GM06990 (cell line): Measurements from ENCODE around the gene ARF4.

ENCODE experiments used
- DNase-seq: peaks from one replicate; pipeline ENCODE4 v3.0.0-alpha.2; 2011; ENCODE audit not compliant: insufficient read length; ENCODE audit errors: extremely low read depth
- H3K27me3 ChIP-seq: replicated peaks from 2 replicates; pipeline ENCODE4 v1.6.0; 2011; ENCODE audit warnings: low read length; ENCODE audit not compliant: control insufficient read depth, insufficient read depth
- H3K36me3 ChIP-seq: 2 replicates; pipeline ENCODE4 v1.5.1; 2011; ENCODE audit warnings: low read length; ENCODE audit not compliant: control insufficient read depth, insufficient read depth
- H3K4me3 ChIP-seq: replicated peaks from 2 replicates; pipeline ENCODE4 v1.5.1; 2011; ENCODE audit warnings: low read depth, mild to moderate bottlenecking, control low read depth, low read length
- TF ChIP-seq, protein P1 (sequence below): IDR thresholded peaks from 2 replicates; pipeline ENCODE4 v1.5.1; 2011; ENCODE audit warnings: low read length, control low read depth, mild to moderate bottlenecking, inconsistent platforms; ENCODE audit not compliant: insufficient read depth, poor library complexity, severe bottlenecking

Gene ARF4

DNA sequence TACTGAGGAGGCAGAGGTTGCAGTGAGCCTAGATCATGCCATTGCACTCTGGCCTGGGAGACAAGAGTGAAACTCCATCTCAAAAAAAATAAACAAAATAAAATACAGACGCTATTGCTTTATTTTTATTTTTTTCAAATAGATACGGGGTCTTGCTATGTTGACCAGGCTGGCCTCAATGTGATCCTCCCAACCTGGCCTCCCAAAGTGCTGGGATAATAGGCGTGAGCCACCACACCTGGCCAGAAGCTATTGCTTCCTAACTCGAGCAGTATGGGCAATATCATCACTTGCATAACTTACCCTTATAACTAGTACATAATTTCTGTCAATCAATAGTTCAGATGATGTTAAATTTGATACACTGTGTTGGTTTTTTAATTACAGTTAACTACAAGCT is 3.0 kb downstream of the ARF4 start:
- Histone ChIP-seq H3K4me3 (no peak overlapping the region), H3K36me3 (peaks cover 2% of the 10 kb centered on the region; the same call in 1 of the 2 replicates)
- TF ChIP-seq, protein P1, sequence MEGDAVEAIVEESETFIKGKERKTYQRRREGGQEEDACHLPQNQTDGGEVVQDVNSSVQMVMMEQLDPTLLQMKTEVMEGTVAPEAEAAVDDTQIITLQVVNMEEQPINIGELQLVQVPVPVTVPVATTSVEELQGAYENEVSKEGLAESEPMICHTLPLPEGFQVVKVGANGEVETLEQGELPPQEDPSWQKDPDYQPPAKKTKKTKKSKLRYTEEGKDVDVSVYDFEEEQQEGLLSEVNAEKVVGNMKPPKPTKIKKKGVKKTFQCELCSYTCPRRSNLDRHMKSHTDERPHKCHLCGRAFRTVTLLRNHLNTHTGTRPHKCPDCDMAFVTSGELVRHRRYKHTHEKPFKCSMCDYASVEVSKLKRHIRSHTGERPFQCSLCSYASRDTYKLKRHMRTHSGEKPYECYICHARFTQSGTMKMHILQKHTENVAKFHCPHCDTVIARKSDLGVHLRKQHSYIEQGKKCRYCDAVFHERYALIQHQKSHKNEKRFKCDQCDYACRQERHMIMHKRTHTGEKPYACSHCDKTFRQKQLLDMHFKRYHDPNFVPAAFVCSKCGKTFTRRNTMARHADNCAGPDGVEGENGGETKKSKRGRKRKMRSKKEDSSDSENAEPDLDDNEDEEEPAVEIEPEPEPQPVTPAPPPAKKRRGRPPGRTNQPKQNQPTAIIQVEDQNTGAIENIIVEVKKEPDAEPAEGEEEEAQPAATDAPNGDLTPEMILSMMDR, result no peak

DNA sequence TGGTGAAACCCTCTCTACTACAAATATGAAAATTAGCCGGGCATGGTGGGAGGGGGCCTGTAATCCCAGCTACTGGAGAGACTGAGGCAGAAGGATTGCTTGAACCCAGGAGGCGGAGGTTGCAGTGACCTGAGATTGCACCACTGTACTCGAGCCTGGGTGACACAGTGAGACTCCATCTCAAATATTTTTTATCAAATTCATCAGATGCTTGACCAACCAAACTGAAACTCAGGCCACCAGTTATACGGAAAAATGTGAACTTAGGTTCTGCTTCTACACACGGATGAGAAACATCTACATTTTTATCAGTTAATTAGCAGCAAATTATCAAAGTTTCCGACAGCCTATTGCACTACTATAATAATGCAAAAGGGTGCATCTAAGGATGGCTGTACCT is 4.8 kb downstream of the ARF4 start:
- Histone ChIP-seq H3K4me3 (no peak overlapping the region), H3K36me3 (peaks cover 2% of the 10 kb centered on the region; the same call in 1 of the 2 replicates), H3K27me3 (no peaks in the 10 kb centered on the region)
- no peak for DNase-seq
- TF ChIP-seq, protein P1, result no peak

More for the DNA sequence above, 3.0 kb downstream of the ARF4 start:
- DNase-seq, result no peak
- H3K27me3 ChIP-seq, result no peaks in the 10 kb centered on the region

DNA sequence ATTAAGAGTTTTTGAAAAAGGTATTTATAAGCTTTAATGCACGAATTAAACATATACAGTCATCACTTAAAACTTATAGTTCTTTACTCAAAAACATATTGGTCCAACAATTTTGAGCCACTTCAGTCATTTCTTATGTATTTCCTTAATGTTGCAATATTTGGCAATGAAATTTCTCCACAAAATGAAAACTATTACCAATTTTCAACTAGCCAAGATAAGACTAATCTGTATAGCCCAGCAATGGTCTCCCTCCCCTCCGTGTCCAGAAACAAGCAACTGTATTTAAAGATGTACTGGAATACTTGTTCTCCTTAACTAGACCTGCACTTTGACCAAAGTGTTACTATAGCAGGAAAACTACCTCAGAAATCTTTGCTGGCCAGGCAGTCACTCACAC is 9.2 kb downstream of the ARF4 start:
- TF ChIP-seq, protein P1, result no peak
- Histone ChIP-seq H3K36me3 (peaks cover 2% of the 10 kb centered on the region; the same call in 1 of the 2 replicates), H3K27me3 (no peaks in the 10 kb centered on the region), H3K4me3 (no peak overlapping the region)
- no peak for DNase-seq

DNA sequence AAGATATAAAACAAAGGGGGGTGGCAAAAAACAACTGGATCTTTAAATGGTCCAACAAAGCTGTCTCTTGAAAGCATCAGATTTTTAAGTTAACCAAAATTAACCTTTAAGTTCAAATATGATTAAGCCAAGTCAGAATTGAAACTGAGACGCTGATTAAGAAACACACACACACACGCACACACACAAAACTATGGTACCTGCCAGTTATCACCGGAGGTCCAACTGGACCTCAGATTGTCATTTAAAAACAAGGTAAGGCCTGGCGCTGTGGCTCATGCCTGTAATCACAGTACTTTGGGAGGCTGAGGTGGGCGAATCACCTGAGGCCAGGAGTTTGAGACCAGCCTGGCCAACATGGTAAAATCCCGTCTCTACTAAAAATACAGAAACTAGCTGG is 10.4 kb downstream of the ARF4 start:
- no peak for DNase-seq
- Histone ChIP-seq H3K27me3 (no peaks in the 10 kb centered on the region), H3K36me3 (peaks cover 2% of the 10 kb centered on the region; the same call in 1 of the 2 replicates), H3K4me3 (no peak overlapping the region)
- TF ChIP-seq, protein P1, result no peak

DNA sequence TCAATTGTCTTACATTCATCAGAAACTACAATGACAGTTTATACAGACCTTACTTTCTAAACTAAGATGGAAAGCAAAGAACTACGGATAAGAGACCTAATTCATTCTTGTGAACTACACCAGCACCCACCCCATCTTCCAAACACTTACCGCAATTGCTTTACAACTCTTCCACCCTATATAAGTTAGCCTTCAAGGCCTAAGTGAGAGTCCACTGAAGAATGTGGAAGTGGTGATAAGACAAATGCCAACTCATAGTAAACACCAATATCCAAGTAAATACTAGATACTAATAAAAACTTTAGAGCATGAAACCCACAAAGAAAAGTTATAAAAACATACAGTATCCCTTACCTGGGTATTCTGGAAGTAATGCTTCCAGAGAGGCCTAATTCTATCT is 13.6 kb downstream of the ARF4 start:
- TF ChIP-seq, protein P1, result no peak
- no peak for DNase-seq
- no peak overlapping the region for H3K4me3 ChIP-seq
- H3K36me3 ChIP-seq, result peaks cover 2% of the 10 kb centered on the region
- H3K27me3 ChIP-seq, result no peaks in the 10 kb centered on the region
